Progenitor cell of endocrine pancreas (in vitro differentiated cells): ENCODE results near the gene EAF1. TPM values are rescaled to one million over a fixed set of nuclear protein-coding genes. Genes with fewer than 3 reads are reported as not detected.
"Not testable (repeated sequence)": the region's sequence is repeated elsewhere in the genome, so short reads cannot be mapped to it uniquely, and the experiment has no call there.

Source experiments
- DNase-seq: peaks from one replicate; pipeline ENCODE4 v3.0.0; 2021; ENCODE audit warnings: low spot score; ENCODE audit not compliant: unreplicated experiment
- H3K27ac Mint-ChIP-seq: 2 replicates; pipeline ENCODE4 v1.8.0; 2021; ENCODE audit warnings: mild to moderate bottlenecking, moderate library complexity, mixed read lengths
- H3K27me3 Mint-ChIP-seq: 2 replicates; pipeline ENCODE4 v1.8.0; 2021; ENCODE audit warnings: mixed read lengths
- H3K36me3 Mint-ChIP-seq: 2 replicates; pipeline ENCODE4 v1.8.0; 2022; ENCODE audit warnings: mixed read lengths; ENCODE audit not compliant: insufficient read depth
- H3K4me1 Mint-ChIP-seq: 2 replicates; pipeline ENCODE4 v1.8.0; 2021; ENCODE audit warnings: low read depth, mixed read lengths
- H3K4me3 Mint-ChIP-seq: 2 replicates; pipeline ENCODE4 v1.8.0; 2021; ENCODE audit warnings: low read depth, mild to moderate bottlenecking, moderate library complexity, mixed read lengths
- H3K9me3 Mint-ChIP-seq: 2 replicates; pipeline ENCODE4 v1.8.0; 2021; ENCODE audit warnings: low read depth, mixed read lengths
- CTCF ChIP-seq: fragments of 200-600 bp; sonication (generic); IDR thresholded peaks from one replicate; pipeline ENCODE4 v1.5.0; 2021; ENCODE audit warnings: antibody characterized with exemption, mild to moderate bottlenecking; ENCODE audit not compliant: unreplicated experiment
- total RNA-seq: library from RNA; stranded (reverse); gene quantifications from 2 replicates; pipeline ENCODE4 v1.2.1, GENCODE V29; 2021

The EAF1 gene
- total RNA-seq, 1 donor from 2014 or later, result 28.2 TPM

GRCh38 chr3:15453501-15453900 is 26.1 kb downstream of the EAF1 start:
- H3K27ac Mint-ChIP-seq, result no peak overlapping the region
- TF ChIP-seq CTCF, result no peak
- no peaks in the 10 kb centered on the region for H3K27me3 Mint-ChIP-seq
- H3K36me3 Mint-ChIP-seq, result peaks cover 6% of the 10 kb centered on the region
- no peak for DNase-seq
- no peak overlapping the region for H3K4me3 Mint-ChIP-seq
- H3K4me1 Mint-ChIP-seq, result no peaks in the 10 kb centered on the region
- peaks cover 3% of the 10 kb centered on the region for H3K9me3 Mint-ChIP-seq

GRCh38 chr3:15453991-15454625 is 26.7 kb downstream of the EAF1 start:
- no peak overlapping the region for H3K4me3 Mint-ChIP-seq
- peaks cover 3% of the 10 kb centered on the region for H3K9me3 Mint-ChIP-seq
- no peak for DNase-seq
- peaks cover 6% of the 10 kb centered on the region for H3K36me3 Mint-ChIP-seq
- H3K27me3 Mint-ChIP-seq, result no peaks in the 10 kb centered on the region
- no peak for TF ChIP-seq CTCF
- no peaks in the 10 kb centered on the region for H3K4me1 Mint-ChIP-seq
- H3K27ac Mint-ChIP-seq, result no peak overlapping the region

- Mint-ChIP-seq H3K9me3 (peaks cover 3% of the 10 kb centered on the region), H3K4me3 (no peak overlapping the region), H3K27me3 (no peaks in the 10 kb centered on the region), H3K4me1 (no peaks in the 10 kb centered on the region), H3K36me3 (peaks cover 7% of the 10 kb centered on the region), H3K27ac (no peak overlapping the region)
- no peak for DNase-seq
- TF ChIP-seq CTCF, result no peak
Observed at GRCh38 chr3:15454965-15455364, 27.6 kb downstream of the EAF1 start.

GRCh38 chr3:15455756-15456155 is 28.4 kb downstream of the EAF1 start:
- Mint-ChIP-seq H3K4me1 (no peaks in the 10 kb centered on the region), H3K27me3 (no peaks in the 10 kb centered on the region), H3K4me3 (no peak overlapping the region), H3K36me3 (peaks cover 7% of the 10 kb centered on the region), H3K27ac (no peak overlapping the region), H3K9me3 (peaks cover 3% of the 10 kb centered on the region)
- DNase-seq, result no peak
- no peak for TF ChIP-seq CTCF

GRCh38 chr3:15456321-15456720 is 28.9 kb downstream of the EAF1 start:
- H3K27me3 Mint-ChIP-seq, result no peaks in the 10 kb centered on the region
- peaks cover 5% of the 10 kb centered on the region for H3K36me3 Mint-ChIP-seq
- H3K27ac Mint-ChIP-seq, result no peak overlapping the region
- no peaks in the 10 kb centered on the region for H3K4me1 Mint-ChIP-seq
- H3K4me3 Mint-ChIP-seq, result no peak overlapping the region
- no peak for DNase-seq
- H3K9me3 Mint-ChIP-seq, result peaks cover 3% of the 10 kb centered on the region
- no peak for TF ChIP-seq CTCF

- H3K36me3 Mint-ChIP-seq, H3K4me3 Mint-ChIP-seq, H3K4me1 Mint-ChIP-seq, H3K9me3 Mint-ChIP-seq, DNase-seq, H3K27me3 Mint-ChIP-seq, H3K27ac Mint-ChIP-seq: not testable (repeated sequence)
Observed at GRCh38 chr3:15456915-15457314, 29.5 kb downstream of the EAF1 start.
